SH-SY5Y (cell line): ENCODE results near the gene REPIN1.

ENCODE experiments used
- GATA2 ChIP-seq: IDR thresholded peaks from 2 replicates; pipeline ENCODE4 v1.6.1; 2011; ENCODE audit warnings: mild to moderate bottlenecking, low read depth, low read length
- GATA3 ChIP-seq: IDR thresholded peaks from 2 replicates; pipeline ENCODE4 v1.6.1; 2011; ENCODE audit warnings: low read depth, mild to moderate bottlenecking, low read length, moderate library complexity

- TF ChIP-seq GATA2 (no peak), GATA3 (no peak)
These were observed 41.3 kb upstream of the REPIN1 start for GRCh38 chr7:150327308-150327707.
